SK-N-SH (cell line): Measurements from ENCODE around the gene CKS1B.

Source experiments
- CHD2 ChIP-seq: fragments of 150-350 bp; IDR thresholded peaks from 2 replicates; pipeline ENCODE4 v1.6.1; 2018; ENCODE audit warnings: low read length; ENCODE audit not compliant: partially characterized antibody
- POLR2AphosphoS5 ChIP-seq: IDR thresholded peaks from 2 replicates; pipeline ENCODE4 v1.6.1; 2012; ENCODE audit warnings: low read depth, low read length

DNA sequence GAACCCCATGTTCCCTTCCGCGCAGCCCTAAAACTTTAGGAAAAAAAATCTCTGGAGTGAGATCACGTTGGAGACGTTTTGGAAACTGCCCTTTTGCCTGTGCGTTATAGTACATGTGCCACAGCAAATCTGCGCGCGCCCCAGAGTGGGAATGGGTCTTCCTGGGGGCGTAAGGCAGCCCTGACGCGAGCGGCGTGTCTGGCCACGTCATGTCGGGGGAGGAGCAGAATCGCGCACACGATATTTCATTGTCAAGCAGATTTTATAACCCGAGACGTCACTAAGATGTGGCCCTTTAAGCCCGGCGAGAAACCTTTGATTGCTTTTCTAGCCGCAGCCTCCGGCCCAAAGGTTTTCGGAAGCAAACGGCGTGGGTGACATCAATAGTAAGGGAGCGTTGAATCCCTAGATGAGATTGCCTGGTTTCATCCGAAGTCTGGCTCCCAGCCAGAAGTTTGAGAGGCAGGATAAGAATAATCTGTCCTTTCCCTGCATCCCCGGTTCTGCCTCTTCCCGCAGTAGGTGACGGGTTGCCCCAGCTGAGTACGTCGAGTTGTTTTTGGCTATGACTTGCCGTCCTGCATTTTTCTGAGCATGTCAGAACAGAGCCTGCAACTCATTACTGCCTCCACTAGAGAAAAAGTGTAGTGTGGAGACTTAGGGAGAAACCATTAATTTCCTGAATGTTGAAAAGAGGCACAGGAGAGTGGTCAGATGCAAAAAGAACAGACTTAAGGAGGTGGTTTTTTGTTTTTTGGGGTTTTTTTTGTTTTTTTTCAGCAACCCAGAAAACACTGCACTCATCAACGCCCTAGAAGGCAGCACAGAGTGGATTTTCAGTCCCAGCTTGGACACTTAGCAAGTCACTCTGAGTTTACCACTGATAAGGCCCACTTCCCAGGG is 37.1 kb upstream of the CKS1B start:
- TF ChIP-seq CHD2: peak; percentile 86
- TF ChIP-seq POLR2AphosphoS5: peak; percentile 86; the same call in 1 of the 2 replicates
